HG03378 (cell line): ENCODE results near the gene COBL.

Experiments
- ATAC-seq: cut with Tn5 transposase; IDR thresholded peaks from one replicate; pipeline ENCODE4 v1.9.1; 2021; ENCODE audit warnings: mild to moderate bottlenecking, moderate library complexity; ENCODE audit not compliant: unreplicated experiment

COBL gene

GRCh38 chr7:50978633-50979215 lies 337.9 kb downstream of the COBL start:
- no peak for ATAC-seq

- no peak for ATAC-seq
These were observed 339.2 kb downstream of the COBL start for GRCh38 chr7:50977421-50977820.

- no peak for ATAC-seq
These were observed 340.5 kb downstream of the COBL start for GRCh38 chr7:50976064-50976463.

GRCh38 chr7:50974240-50974639 lies 342.4 kb downstream of the COBL start:
- no peak for ATAC-seq

GRCh38 chr7:50973814-50974213 lies 342.8 kb downstream of the COBL start:
- ATAC-seq = no peak

GRCh38 chr7:50970092-50970491 lies 346.5 kb downstream of the COBL start:
- no peak for ATAC-seq
